Kidney capillary endothelial cell (primary cell): Measurements from ENCODE around the gene DCLK1.

ENCODE experiments used
- DNase-seq: peaks from one replicate; pipeline ENCODE4 v3.0.0-alpha.2; 2018; ENCODE audit warnings: low spot score

The DCLK1 gene

DNA sequence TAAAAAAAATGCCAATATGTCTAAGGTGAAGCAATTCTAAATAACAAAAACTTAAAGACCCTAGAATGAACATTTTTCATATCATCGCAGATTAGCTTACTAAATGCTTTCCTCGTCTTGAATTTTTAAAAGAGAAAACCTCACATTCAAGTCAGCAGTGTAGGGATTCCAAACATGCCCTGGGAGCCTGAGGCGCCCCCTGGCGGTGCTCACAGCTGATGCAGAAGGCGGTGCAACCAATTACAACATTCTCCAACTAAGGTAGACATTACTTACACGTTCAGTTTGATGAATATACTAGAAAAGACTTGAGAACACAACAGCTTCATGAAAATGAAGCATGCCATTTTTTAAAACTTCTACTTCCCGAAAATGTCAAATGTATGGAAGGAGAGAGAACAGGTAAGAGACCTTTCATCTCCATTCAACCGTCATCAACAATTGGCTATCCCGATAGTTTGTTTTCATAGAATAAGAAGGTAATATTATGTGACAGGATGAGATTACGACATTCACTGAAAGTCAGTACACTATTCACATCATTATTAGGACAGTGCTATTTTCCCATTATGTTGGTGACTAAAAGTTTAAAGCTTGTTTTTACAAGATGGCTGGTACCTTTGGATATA, 304.4 kb downstream of the DCLK1 start:
- no peak for DNase-seq

DNA sequence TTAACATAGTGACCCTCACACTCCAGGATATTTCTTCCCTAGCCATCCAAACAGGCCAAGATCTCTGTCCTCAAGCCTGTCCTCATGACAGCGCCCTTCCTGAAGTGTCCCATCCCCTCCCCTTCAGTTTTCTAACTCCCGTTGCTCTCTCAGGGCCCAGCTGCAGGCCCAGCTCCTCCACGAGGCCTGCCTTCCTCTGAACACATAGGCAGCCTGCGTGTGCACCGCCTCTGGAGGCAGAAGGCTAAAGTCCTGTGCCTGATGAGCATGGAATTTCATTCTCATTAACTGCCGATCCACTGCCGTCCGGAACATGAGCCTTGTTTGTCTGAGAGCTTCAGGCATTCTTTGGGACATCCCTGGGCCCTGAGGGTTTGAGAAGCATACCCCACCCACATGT, 306.4 kb downstream of the DCLK1 start:
- no peak for DNase-seq

DNA sequence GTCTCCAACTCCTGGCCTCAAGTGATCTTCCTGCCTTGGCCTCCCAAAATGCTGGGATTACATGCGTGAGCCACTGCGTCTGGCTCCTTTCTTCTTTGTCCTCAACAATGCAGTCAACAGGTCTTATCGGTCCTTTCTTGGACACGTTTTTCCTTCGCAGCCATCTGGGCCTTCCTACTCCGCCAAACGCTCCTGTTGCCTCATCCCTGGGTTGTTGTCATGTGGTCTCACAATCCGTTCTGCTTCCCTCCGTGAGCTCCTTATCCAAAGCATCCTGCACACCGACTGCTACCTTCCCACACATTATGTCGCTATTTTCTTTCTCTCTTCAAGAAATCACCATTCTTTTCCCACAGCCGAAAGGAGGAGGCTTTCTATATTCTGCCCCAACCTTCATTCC, 306.8 kb downstream of the DCLK1 start:
- no peak for DNase-seq

DNA sequence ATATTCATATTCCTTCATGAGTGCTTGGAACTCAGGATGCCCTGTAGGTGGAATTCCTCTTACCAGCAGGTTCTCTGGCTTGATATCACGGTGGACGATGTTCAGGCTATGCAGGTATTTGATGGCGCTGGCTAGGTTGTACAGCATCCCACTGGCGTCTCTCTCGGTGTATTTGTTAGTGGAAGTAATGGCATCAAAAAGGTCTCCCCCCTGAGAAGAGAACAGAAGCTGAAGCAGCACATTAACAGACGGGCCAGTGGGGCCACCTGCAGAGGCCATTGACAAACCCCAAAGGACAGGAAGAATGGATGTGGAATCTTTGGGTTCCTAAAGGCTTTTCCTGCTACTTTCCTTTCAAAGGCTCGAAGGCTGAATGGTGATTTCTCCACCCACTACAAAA, 308.5 kb downstream of the DCLK1 start:
- DNase-seq: no peak

DNA sequence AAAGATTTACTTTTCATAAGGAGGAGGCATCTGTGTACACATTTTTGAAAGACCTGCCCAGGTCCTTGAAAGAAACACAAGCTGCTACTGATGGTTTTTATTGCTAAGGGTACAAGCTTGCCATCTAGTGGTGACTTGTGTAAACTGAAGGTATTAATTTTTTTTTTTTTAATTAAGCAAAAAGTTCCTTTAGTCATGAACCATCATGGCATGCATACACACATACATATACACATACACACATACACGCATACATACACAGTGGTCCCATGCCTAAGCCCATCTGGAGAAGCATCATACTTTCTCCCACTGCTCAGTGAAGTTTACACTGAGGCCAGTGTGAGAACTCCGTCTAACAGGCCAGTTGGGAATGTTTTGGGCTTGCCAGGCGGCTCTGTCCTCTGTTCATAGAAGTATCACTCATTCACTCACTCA, 312.5 kb downstream of the DCLK1 start:
- DNase-seq: peak; percentile 29

DNA sequence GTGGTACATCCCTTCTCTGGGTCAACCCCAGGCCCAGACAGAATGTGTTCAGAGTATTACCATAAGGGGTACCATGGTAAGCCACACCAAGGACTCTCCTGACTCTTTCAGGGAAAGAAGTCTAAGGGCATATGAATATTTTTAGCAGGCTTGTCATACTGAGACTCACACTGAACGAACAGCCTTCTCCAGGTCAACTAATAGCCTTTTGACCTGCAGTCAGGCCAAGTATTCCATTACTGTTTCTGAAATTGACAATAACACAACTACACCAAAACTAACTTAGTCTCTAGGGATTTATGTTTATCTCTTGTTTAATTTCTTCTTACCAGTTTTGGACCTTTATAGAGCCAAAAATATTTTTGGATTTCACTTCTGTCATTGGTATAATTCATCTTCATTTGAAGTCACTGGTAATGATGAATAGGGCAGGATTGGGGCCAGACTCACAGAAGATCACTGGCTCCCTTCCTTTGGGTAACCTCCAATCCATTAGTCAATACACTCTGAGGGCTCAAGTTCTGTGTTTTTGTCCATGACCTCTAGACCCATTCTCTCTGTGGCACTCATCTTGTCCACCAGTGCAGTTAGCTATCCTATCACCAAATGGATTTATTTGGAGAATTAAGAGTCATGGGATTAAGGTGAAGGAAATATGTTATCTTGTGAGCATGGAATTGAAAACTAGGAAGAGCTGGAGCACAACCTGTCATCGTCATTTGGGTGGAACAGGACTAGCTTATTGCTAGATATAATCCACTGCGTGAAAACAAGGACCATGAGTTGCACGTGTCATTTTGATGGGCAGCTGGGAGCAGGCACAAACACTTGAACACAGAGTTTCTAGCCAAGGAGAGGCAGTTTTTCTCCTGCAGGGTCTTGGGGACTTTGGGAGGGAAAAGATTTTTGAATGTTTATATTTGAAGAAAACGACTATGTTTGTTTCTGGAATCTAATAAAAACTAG, 313.3 kb downstream of the DCLK1 start:
- DNase-seq: no peak

DNA sequence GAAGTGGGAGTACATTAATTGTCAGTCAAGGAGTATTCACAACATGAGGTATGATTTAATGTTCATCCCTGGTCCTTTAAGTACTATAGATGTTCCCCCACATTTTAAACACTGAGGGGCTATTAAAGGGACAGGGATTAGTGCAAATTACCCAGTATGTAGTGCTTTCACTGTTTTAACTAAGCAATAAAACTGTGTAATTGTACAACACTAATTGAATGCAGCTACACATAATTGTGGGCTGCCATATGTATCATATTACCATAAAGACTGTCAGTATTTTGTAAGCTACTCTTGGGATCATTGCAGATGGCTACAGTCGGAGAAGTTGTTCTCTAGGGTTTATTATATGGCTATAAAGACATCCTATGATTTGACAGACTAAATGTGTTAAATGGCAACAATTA, 316.6 kb downstream of the DCLK1 start:
- DNase-seq: no peak

DNA sequence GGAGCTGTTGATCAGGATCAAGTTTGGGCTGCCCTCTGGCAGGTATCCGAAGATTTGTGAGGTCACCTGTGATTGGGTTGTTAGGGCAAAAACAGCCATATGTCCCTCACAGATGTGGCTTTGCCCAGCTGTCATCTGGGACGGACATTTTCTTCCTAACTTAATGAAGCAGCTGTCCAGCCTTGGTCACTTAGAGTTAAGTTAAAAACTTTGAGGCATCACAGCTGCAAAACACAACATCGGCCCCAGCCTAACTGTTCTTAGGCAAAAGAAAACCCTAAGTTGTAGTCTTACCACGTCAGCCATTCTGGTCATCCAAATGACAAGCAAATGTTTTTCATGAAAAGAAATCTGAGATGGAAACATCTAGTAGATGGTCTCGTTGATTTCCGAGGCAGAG, 318.4 kb downstream of the DCLK1 start:
- no peak for DNase-seq

DNA sequence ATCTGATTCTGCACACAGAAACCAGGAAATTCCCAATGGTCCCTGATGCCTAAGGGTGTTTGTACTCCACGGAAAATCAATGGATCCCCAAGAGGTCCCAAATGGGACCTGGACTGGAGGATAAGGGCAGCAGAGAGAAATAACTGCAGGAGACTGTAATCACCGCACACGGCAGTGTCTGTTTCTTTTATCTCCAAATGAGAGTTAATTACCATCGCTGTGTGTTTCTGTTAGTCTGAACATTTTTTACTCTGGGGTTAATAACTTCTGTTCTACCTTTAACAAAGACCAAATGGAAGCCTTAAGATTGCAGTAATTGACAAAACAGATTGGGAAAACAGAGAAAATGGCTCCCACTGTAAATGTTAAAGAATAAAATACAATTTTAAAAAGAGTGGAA, 320.9 kb downstream of the DCLK1 start:
- DNase-seq: no peak

DNA sequence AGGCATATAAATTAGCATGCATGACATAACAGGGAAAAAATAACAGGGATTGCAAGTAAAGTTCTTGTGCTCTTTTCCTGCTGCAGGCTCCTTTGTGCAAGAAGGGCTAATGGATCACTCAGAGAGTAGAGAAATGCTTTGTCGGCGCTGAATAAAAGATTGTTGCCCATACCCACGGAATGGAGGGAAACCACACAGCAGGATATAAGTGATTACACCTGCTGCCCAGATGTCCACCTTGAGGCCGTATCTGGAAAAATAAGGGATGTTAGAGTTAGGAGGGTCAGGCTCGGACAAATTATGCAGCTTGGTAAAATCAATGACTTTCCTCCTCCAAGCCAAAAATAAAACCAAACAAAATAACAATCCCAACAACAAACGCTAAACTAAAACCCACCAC, 322.3 kb downstream of the DCLK1 start:
- DNase-seq: no peak

DNA sequence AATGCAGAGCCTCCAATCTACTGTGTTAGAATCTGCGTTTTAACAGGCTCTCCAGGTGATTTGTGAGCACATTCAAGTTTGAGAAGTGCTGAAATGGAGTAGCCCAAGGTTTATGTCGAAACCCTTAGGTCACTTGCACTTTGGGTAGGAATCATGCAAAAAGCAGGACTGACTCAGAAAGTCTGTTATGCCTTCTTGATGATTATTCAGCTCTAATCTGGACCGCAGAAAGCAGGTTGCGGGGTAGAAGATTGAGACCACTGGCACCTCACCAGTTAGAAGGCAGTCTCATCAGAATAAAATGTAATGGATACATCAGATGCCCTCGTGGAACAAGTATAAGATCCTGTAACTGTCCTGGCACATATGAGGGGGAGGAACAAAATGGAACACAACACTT, 326.3 kb downstream of the DCLK1 start:
- DNase-seq: no peak

DNA sequence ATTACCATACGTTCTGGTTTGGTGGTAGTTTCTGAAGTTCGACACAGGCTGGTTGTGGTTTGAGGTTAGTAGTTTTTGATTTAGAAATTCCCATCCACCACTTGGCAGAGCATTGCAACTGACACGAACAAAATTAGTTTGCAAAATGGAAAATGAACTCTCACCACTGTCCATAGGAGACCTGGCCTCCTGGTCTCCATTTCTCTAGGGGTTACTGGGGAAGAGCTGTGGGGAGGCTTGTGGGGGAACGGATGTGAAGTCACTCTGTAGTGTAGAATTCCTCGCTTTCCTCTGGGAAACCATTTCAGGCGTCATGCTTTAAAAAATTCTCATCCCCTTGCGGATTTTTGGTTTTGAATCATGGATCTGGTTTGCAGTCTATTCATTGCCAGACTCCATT, 333.2 kb downstream of the DCLK1 start:
- DNase-seq: no peak

DNA sequence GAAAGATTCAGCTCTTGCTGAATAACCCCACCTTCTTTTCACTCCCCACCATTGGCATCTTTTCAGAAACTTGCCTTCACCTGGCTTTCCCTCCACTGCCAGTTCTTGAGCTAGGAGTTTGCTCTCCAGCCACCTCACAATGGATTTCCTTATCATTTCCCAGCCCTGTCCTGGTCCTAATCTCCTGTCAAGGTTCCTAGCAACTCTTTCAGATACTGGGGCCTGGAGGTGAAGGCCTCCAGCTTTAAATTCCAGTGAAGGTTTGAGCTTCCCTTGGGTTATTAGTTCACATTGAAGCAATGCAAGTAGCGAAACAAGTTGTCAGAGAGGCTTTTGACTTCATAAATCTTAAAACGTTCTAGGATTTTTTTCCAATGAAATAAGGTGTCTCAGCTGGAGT, 333.9 kb downstream of the DCLK1 start:
- DNase-seq: no peak

DNA sequence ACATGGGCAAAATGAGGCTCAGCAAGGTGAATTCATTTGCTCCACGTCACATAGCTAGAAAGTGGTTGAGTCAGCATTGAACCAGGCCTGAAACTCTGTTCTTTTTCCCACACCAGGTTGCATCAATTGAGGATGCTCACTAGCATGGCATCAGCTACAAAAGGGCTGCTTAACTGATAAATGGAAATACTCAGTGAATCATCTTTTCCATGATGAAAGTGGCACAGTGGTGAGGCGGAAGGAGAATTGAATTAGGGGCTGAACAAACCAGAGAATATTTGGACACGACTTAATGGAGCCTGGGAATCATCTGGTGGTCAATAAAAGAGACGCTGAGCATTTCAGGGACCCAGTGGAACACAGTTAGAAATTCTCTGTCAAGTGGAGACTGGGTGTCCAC, 334.6 kb downstream of the DCLK1 start:
- DNase-seq: no peak

DNA sequence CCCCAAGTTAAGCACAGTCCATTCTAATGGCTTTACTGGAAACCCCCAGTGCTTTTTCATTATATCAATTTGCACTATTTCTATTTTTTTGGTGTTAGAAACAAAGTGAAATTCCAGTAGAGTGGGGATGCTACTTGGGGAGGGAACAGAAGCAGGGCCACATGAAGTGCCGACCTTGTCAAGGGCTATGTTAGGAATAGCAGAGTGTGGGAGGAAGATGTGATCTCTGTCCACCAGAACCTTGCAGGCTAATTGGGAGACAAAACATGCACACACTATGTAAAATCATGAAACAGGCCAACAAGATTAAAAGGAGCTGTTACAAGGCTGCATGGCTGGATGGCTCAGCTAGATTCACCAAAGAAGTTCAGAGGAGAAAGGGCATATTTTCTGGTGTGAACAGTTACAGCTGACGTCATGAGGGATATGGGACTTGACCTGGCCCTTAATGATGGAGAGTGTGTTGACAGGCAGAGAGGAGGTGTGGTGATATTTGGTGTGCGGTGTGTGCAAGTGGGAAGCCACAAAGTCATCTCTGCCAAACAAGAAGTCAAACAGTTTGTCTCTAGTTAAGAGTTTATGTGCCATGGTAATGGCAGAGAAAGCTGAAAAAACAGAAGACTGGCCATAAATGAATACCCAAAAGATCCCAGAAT, 336.3 kb downstream of the DCLK1 start:
- no peak for DNase-seq

DNA sequence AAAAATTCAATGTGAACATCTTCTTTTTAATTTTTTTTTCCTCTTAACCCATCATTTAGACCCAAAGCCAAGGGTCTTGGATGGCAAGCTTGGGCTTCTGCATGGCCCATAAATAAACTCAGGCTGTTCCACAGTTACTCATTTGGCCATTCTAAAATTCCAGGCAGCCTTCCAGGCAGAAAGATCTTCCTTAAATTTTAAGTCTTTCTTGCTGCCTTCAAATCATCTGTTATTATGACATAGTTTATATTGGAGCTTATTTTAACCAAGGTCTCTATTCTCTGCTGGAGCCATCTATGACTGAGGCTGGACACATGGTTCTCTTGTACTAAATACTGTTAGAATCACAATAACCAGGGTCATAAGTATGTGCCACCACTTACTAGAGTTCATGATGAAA, 337.4 kb downstream of the DCLK1 start:
- DNase-seq: no peak

DNA sequence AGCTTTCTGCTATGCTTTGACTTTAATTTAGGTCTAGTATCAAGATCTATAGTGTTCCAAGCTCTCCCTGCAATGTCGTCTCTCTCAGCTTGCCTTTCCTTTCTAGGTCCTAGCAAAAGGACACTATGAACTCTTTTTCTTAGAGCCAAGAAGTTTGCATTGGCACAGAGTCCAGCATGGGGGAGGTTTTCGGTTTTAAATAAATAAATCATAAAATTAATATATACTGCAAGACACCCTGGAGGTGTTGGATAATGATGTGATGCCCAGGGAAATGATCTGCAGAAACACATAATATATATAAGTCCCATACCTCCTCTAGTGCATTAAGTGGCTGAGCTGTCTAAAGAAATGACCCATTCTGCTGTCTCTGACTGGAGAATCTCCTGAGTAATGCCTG, 338.3 kb downstream of the DCLK1 start:
- DNase-seq: no peak

DNA sequence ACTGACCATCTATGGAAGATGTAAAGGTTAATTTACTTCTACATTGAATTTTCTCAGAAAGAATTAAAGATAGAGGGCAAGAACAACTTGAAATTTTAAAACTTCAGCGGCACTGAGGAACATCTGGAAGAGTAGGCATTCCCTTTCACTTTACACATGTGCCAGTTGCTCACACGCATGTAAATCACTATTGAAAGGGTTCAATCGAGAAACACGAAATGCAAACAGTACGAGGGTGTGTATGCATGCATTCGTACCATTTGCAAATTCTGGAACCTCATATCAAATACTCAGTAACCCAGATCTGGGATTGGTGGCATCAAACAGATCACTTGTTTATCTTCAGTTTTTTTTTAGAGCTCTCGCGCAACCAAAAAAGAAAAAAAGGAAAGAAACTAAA, 339.2 kb downstream of the DCLK1 start:
- no peak for DNase-seq

DNA sequence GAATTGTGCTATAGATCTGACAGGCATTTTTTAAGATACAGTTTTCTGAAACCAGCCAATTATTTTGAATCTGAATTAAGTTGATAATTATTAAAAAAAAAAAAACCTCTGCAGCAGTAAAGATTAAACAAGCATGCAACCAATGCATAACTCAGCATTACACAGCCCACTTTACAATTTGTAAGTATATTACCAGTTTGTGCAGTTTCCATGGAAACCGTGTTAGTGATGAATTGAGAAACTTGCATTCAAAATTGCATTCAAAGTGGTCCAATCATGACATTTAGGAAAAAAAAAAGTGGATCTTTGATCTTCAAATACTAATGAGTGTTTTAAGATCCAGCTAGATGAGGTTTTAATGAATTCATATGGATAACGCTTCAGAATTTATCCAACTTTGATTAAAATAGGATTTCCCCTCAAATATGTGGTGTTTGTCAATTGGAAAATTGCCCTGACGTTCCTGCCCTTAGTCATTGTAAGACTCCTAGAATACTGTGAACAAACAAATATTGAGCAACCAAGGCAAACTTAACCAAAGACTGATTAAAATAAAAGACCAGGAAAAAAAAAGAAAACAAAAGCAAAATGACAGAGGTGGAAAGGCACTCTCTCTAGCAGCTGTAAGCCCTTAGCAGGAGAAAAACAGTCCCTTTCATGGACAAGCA, 339.9 kb downstream of the DCLK1 start:
- DNase-seq: no peak

DNA sequence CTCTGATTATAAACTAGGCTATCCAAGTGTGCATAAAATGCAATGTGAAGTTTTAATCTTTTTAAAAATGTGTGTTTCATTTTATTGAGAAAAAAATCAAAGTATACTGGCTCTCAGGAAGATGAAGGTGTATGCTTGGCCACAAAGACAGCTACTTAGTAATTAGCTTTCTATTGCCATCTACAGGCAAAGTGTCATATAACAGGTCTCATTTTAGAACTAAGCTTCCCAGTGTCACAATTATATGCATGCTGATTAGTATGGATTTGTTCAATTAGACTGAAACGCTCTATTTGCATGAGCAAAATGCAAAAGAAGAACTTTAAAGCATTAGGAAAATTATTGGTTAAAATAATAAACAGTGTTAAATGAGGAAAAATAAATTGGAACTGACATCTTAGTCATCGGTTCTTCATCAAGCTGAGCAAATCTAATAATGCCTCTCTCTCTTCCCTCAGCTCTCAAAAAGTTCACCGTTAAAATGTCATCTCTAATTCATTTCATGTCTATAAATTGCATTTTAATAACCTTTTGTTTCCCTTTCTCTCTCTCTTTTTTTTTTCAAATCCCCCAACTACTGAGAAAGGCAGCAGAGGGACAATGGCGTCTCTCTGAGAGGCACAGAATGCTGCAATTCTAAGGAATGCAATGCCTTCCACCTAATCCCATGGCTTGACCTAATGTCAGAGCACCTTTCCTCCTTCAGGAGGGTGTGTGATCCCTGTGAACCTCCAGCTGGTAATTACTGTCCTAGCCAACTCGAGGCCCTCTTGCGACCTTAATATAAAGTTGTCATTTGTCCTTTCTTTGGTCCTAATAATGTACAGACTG, 341.6 kb downstream of the DCLK1 start:
- peak; percentile 37 for DNase-seq

DNA sequence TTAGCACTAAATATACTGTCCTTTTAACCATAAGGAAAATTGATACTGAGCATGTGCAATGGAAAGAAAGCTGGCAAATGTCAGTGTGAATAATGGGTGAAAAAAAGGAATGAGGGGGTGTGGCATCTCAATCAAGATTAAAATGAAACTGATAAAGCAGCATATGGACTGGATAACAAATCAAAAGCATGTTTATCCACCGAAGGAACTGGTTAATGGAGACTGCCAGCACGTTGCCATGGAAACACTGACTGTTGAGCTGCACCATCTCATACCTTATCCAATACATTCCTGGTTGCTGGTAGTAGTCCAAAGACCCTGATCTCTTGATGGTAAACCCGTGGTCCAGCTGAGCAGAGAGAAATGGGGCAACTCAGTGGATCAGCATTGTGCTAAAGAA, 343.2 kb downstream of the DCLK1 start:
- DNase-seq: no peak
